ENCODE results near the gene ANKRD55. TPM values are rescaled to one million over a fixed set of nuclear protein-coding genes. Genes with fewer than 3 reads are reported as not detected.

Gene ANKRD55
- total RNA-seq, 1 experiment from 2014 or later: not detected

DNA sequence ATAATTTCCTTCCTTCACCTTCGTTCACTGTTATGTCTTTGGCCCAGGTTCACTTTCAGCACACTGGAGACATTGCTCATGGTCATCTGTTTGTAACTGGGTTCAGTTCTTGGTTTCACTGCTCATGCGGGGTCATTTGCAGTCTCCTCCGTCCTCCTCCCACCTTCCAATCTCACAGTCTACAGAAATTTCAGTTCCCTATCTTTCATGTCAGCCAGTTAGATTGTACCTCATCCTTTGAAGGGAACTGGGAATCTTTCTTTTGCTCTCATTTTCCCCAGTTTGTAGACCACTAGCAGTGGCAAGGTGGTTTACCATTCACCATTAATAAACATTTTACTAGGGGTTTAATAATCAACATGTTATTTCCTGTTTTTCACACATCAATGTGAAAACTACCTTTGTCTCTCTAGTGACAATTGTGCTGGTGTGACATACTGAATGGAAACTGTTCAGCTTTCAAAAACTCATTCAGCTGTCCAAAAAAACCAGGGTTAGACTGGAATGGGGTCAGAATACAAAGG lies 137.5 kb downstream of the ANKRD55 start:
- intact Hi-C loops (cut with micrococcal nuclease): loop anchor here (10.0 kb wide), 1 partner anchor 99 kb away; no protein-coding TSS in a partner anchor
- DNase-seq: no peak
- H3K4me1 ChIP-seq (ENCODE audit: insufficient read depth, low read length): peaks cover 6% of the 10 kb centered on the region
- POLR2A ChIA-PET (ENCODE audit: unreplicated experiment): no interaction called here
- no peaks in the 10 kb centered on the region for H3F3A ChIP-seq (ENCODE audit: low read length, unreplicated experiment)
- H3K9ac ChIP-seq (ENCODE audit: low read length): no peak overlapping the region
- H2AFZ ChIP-seq (ENCODE audit: low read length): no peak overlapping the region
- ATAC-seq: no peak
- H3K27ac ChIP-seq (ENCODE audit: low read length): no peak overlapping the region
- H3K9me2 ChIP-seq (replicated peaks; ENCODE audit: low read length): no peaks in the 10 kb centered on the region
- no peaks in the 10 kb centered on the region for H3K79me2 ChIP-seq (ENCODE audit: low read length)
- H4K20me1 ChIP-seq (ENCODE audit: low read length): no peaks in the 10 kb centered on the region
- no peak for TF ChIP-seq EZH2 (IDR thresholded peaks at IDR 0.05; ENCODE audit: low read length, unreplicated experiment)
- TF ChIP-seq EZH2phosphoT487 (IDR thresholded peaks at IDR 0.05; ENCODE audit: borderline replicate concordance, low read length): no peak
- TF ChIP-seq CTCF (conservative IDR thresholded peaks at IDR 0.05; ENCODE audit: low read depth, low read length): no peak
- no peak overlapping the region for H3K4me2 ChIP-seq (ENCODE audit: low read length)
- H3K36me3 ChIP-seq (ENCODE audit: low read depth, low read length): no peaks in the 10 kb centered on the region
- H3K27me3 ChIP-seq (ENCODE audit: low read length): no peaks in the 10 kb centered on the region
- no peaks in the 10 kb centered on the region for H3K9me3 ChIP-seq (ENCODE audit: low read length)
- BruUV-seq (replicated peaks): no TSS peak
- no peak overlapping the region for H3K4me3 ChIP-seq (ENCODE audit: low read length)
- CTCF ChIA-PET: no interaction called here

DNA sequence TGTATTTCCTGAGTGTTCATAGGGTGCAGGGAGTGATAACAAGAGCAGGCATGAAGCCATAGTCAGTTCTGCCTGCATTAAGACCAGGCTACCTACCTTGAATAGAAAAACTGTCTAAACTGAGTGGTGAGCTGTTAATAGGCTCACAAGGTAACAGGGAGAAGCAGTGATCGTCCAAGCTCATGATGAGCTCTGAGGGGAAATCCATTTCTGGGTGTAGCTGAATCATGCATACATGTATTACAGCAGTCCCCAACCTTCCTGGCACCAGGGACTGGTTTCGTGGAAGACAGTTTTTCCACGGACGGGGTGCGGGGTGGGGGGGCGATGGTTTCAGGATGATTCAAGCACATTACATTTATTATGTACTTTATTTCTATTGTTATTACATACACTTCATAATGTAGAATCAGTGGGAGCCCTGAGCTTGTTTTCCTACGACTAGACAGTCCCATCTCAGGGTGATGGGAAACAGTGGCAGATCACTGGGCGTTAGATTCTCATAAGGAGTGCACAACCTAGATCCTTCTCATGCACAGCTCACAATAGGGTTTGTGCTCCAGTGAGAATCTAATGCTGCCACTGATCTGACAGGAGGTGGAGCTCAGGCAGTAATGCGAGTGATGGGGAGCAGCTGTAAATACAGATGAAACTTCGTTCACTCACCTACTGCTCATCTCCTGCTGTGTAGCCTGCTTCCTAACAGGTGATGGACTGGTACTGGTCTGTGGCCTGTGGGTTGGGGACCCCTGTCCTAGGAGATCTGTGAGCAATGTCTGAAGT lies 138.4 kb downstream of the ANKRD55 start:
- ATAC-seq: no peak
- Histone ChIP-seq H2AFZ (ENCODE audit: low read length) (no peak overlapping the region), H3K9me2 (replicated peaks; ENCODE audit: low read length) (no peaks in the 10 kb centered on the region), H3K36me3 (ENCODE audit: low read depth, low read length) (no peaks in the 10 kb centered on the region), H4K20me1 (ENCODE audit: low read length) (no peaks in the 10 kb centered on the region), H3K27ac (ENCODE audit: low read length) (no peak overlapping the region), H3K9ac (ENCODE audit: low read length) (no peak overlapping the region), H3K27me3 (ENCODE audit: low read length) (no peaks in the 10 kb centered on the region), H3K4me2 (ENCODE audit: low read length) (no peak overlapping the region), H3F3A (ENCODE audit: low read length, unreplicated experiment) (no peaks in the 10 kb centered on the region), H3K9me3 (ENCODE audit: low read length) (no peaks in the 10 kb centered on the region), H3K4me1 (ENCODE audit: insufficient read depth, low read length) (peaks cover 6% of the 10 kb centered on the region), H3K79me2 (ENCODE audit: low read length) (no peaks in the 10 kb centered on the region), H3K4me3 (ENCODE audit: low read length) (no peak overlapping the region)
- no peak for TF ChIP-seq EZH2 (IDR thresholded peaks at IDR 0.05; ENCODE audit: low read length, unreplicated experiment)
- TF ChIP-seq CTCF (conservative IDR thresholded peaks at IDR 0.05; ENCODE audit: low read depth, low read length): no peak
- no peak for TF ChIP-seq EZH2phosphoT487 (IDR thresholded peaks at IDR 0.05; ENCODE audit: borderline replicate concordance, low read length)
- intact Hi-C loops (cut with micrococcal nuclease): loop anchor here (10.0 kb wide), 1 partner anchor 100 kb away; no protein-coding TSS in a partner anchor
- DNase-seq: no peak
- ChIA-PET POLR2A (ENCODE audit: unreplicated experiment) (interaction anchor here (0.6 kb wide), 1 partner anchor 83 kb away, joined by 3 read pairs; no protein-coding TSS in a partner anchor), CTCF (no interaction called here)
- BruUV-seq (replicated peaks): no TSS peak

DNA sequence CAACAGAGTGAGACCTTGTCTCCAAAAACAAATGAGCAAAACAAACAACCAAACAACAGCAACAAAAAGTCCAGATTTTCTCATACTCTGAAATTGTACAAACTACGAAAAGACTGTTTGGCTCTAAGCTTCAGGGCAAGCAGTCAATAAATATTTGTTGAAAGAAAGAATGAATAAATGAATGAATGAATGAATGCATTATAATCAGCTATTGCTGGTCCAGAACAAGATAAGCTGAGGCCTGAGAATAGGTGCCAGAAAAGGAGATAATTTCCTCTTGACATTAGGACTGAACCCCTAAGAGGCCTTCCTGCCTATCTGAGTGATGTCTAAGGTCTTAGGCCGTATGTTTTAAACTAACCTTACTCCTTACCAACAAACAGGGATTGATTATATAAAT lies 139.2 kb downstream of the ANKRD55 start:
- DNase-seq: no peak
- Histone ChIP-seq H3K4me3 (ENCODE audit: low read length) (no peak overlapping the region), H4K20me1 (ENCODE audit: low read length) (no peaks in the 10 kb centered on the region), H3K9me2 (replicated peaks; ENCODE audit: low read length) (no peaks in the 10 kb centered on the region), H3K79me2 (ENCODE audit: low read length) (no peaks in the 10 kb centered on the region), H3K27ac (ENCODE audit: low read length) (no peak overlapping the region), H2AFZ (ENCODE audit: low read length) (no peak overlapping the region), H3F3A (ENCODE audit: low read length, unreplicated experiment) (no peaks in the 10 kb centered on the region), H3K27me3 (ENCODE audit: low read length) (no peaks in the 10 kb centered on the region), H3K36me3 (ENCODE audit: low read depth, low read length) (no peaks in the 10 kb centered on the region), H3K4me1 (ENCODE audit: insufficient read depth, low read length) (peaks cover 12% of the 10 kb centered on the region), H3K4me2 (ENCODE audit: low read length) (no peak overlapping the region), H3K9me3 (ENCODE audit: low read length) (no peaks in the 10 kb centered on the region), H3K9ac (ENCODE audit: low read length) (no peak overlapping the region)
- POLR2A ChIA-PET (ENCODE audit: unreplicated experiment): interaction anchor here (0.6 kb wide), 1 partner anchor 82 kb away, joined by 3 read pairs; no protein-coding TSS in a partner anchor
- no peak for TF ChIP-seq CTCF (conservative IDR thresholded peaks at IDR 0.05; ENCODE audit: low read depth, low read length)
- no peak for TF ChIP-seq EZH2phosphoT487 (IDR thresholded peaks at IDR 0.05; ENCODE audit: borderline replicate concordance, low read length)
- TF ChIP-seq EZH2 (IDR thresholded peaks at IDR 0.05; ENCODE audit: low read length, unreplicated experiment): no peak
- no peak for ATAC-seq
- CTCF ChIA-PET: no interaction called here
- BruUV-seq (replicated peaks): no TSS peak
- intact Hi-C loops (cut with micrococcal nuclease): loop anchor here (10.0 kb wide), 1 partner anchor 101 kb away; no protein-coding TSS in a partner anchor
